ENCODE data around the gene SBK3. TPM values are rescaled to one million over a fixed set of nuclear protein-coding genes. Genes with fewer than 3 reads are reported as not detected.

Gene SBK3
- total RNA-seq, 2 experiments from 2014 or later, result 0.34 TPM; not detected in 1

- Histone ChIP-seq H3K9me3 (ENCODE audit: low read length) (no peaks in the 10 kb centered on the region), H3K27ac (ENCODE audit: low read depth, low read length, poor library complexity, severe bottlenecking) (no peak overlapping the region), H3K4me1 (ENCODE audit: insufficient read depth, low read length, poor library complexity, severe bottlenecking) (no peaks in the 10 kb centered on the region), H3K36me3 (ENCODE audit: insufficient read depth, low read length) (no peaks in the 10 kb centered on the region), H3K4me2 (ENCODE audit: low read length) (no peak overlapping the region), H2AFZ (ENCODE audit: low read length) (no peak overlapping the region), H4K20me1 (ENCODE audit: insufficient read depth, low read length) (no peaks in the 10 kb centered on the region), H3K79me2 (ENCODE audit: insufficient read depth, low read depth, low read length) (no peaks in the 10 kb centered on the region), H3K4me3 (ENCODE audit: low read depth, low read length, poor library complexity, severe bottlenecking) (no peak overlapping the region), H3K9me2 (ENCODE audit: insufficient read depth, low read length) (no peaks in the 10 kb centered on the region)
- no peak for DNase-seq (ENCODE audit: low spot score)
- no TSS peak for BruUV-seq (replicated peaks)
- CTCF ChIA-PET (ENCODE audit: unreplicated experiment), result no interaction called here
- intact Hi-C loops (cut with micrococcal nuclease; ENCODE audit: unreplicated experiment), result no loop called here
- POLR2A ChIA-PET, result no interaction called here
- TF ChIP-seq CTCF (conservative IDR thresholded peaks at IDR 0.05; ENCODE audit: low read length) (no peak), EZH2phosphoT487 (IDR thresholded peaks at IDR 0.05; ENCODE audit: borderline replicate concordance, low read depth, low read length) (no peak)
Observed at GRCh38 chr19:55537741-55538111, 7.6 kb downstream of the SBK3 start.

- Histone ChIP-seq H3K4me2 (ENCODE audit: low read length) (no peak within 1 kb of the TSS), H2AFZ (ENCODE audit: low read length) (no peak within 1 kb of the TSS), H3K4me3 (ENCODE audit: low read depth, low read length, poor library complexity, severe bottlenecking) (no peak within 1 kb of the TSS), H3K36me3 (ENCODE audit: insufficient read depth, low read length) (no peaks in the 10 kb centered on the region), H3K9me2 (ENCODE audit: insufficient read depth, low read length) (no peaks in the 10 kb centered on the region), H3K9me3 (ENCODE audit: low read length) (no peaks in the 10 kb centered on the region), H3K79me2 (ENCODE audit: insufficient read depth, low read depth, low read length) (no peaks in the 10 kb centered on the region), H3K27ac (ENCODE audit: low read depth, low read length, poor library complexity, severe bottlenecking) (no peak within 1 kb of the TSS), H4K20me1 (ENCODE audit: insufficient read depth, low read length) (no peaks in the 10 kb centered on the region), H3K4me1 (ENCODE audit: insufficient read depth, low read length, poor library complexity, severe bottlenecking) (no peaks in the 10 kb centered on the region)
- DNase-seq (ENCODE audit: low spot score), result peak; percentile 29
- TF ChIP-seq EZH2phosphoT487 (IDR thresholded peaks at IDR 0.05; ENCODE audit: borderline replicate concordance, low read depth, low read length) (no peak), CTCF (conservative IDR thresholded peaks at IDR 0.05; ENCODE audit: low read length) (peak; percentile 58)
- BruUV-seq (replicated peaks), result no TSS peak
- POLR2A ChIA-PET, result no interaction called here
- CTCF ChIA-PET (ENCODE audit: unreplicated experiment), result no interaction called here
- intact Hi-C loops (cut with micrococcal nuclease; ENCODE audit: unreplicated experiment), result no loop called here
Observed at GRCh38 chr19:55536951-55537740, 8.2 kb downstream of the SBK3 start, which contains the start of gene SBK2. TSS of gene SBK2 (minus strand) at chr19:55537133. CDS start at chr19:55536294, 839 bp downstream.

- Histone ChIP-seq H3K4me1 (ENCODE audit: insufficient read depth, low read length, poor library complexity, severe bottlenecking) (no peaks in the 10 kb centered on the region), H3K27ac (ENCODE audit: low read depth, low read length, poor library complexity, severe bottlenecking) (no peak overlapping the region), H3K36me3 (ENCODE audit: insufficient read depth, low read length) (no peaks in the 10 kb centered on the region), H3K4me3 (ENCODE audit: low read depth, low read length, poor library complexity, severe bottlenecking) (no peak overlapping the region), H4K20me1 (ENCODE audit: insufficient read depth, low read length) (no peaks in the 10 kb centered on the region), H3K4me2 (ENCODE audit: low read length) (no peak overlapping the region), H3K79me2 (ENCODE audit: insufficient read depth, low read depth, low read length) (no peaks in the 10 kb centered on the region), H3K9me3 (ENCODE audit: low read length) (no peaks in the 10 kb centered on the region), H2AFZ (ENCODE audit: low read length) (no peak overlapping the region), H3K9me2 (ENCODE audit: insufficient read depth, low read length) (no peaks in the 10 kb centered on the region)
- CTCF ChIA-PET (ENCODE audit: unreplicated experiment), result no interaction called here
- TF ChIP-seq CTCF (conservative IDR thresholded peaks at IDR 0.05; ENCODE audit: low read length) (no peak), EZH2phosphoT487 (IDR thresholded peaks at IDR 0.05; ENCODE audit: borderline replicate concordance, low read depth, low read length) (no peak)
- POLR2A ChIA-PET, result interaction anchor here (0.6 kb wide), 1 partner anchor 24 kb away, joined by 3 read pairs; no protein-coding TSS in a partner anchor
- no peak for DNase-seq (ENCODE audit: low spot score)
- BruUV-seq (replicated peaks), result no TSS peak
- intact Hi-C loops (cut with micrococcal nuclease; ENCODE audit: unreplicated experiment), result no loop called here
Observed at GRCh38 chr19:55536366-55536765, 9.0 kb downstream of the SBK3 start.
